ENCODE measurements around the gene OR2J2. TPM values are rescaled to one million over a fixed set of nuclear protein-coding genes. Genes with fewer than 3 reads are reported as not detected.

OR2J2 gene
- total and polyA plus RNA-seq, 2 donors (not counting 1 experiment from before 2014, with no cell fraction given) = not detected

DNA sequence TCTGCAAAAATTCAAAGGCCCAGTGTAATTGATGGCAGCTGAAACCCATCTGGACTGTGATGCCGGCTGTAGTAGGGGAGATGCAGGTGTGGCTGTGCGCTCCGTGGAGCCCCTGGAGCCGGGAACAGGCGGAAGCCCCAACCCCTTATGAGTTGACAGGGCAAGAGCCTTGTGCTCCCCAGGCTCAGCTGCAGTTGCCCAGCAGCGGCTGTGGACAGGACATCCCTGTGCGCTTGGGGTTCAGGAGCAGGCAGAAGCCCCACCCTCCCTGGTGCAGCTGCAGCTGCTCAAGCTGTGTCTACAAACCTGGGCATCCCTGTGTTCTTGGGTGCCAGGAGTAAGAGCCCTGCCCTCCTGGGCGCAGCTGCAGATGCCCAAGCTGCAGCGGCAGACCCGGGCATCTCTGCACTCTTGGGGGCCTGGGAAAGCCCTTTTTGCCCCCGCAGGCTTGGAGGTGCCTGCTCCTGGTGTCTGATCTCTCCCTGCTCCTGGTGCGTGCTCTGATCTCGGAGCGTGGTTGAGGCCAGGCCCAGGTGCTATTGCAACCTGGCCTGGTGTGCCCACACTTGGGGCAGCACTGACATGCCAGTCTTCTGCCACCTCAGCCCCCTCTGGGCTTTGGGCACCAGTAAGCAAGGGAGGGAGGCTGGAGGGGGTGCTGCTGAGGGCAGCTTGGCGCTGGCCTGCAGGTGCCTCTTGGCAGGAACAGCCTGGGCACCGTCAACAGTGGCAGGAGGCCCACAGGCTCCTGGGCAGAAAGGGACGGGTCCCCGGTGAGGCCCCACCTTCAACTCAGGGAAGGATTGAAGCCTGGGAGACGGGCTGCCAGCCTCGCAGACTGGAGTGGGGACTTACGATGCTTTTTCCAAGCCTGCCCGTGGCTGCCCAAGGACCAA is 30.3 kb downstream of the OR2J2 start:
- ATAC-seq (ENCODE audit: low read depth) (no peak), DNase-seq (no peak)
- no peaks in the 10 kb centered on the region for H3K9me3 Mint-ChIP-seq (ENCODE audit: insufficient read depth)
- Histone ChIP-seq H3K4me2 (replicated peaks; ENCODE audit: low read depth, low read length, poor library complexity, severe bottlenecking) (no peak overlapping the region), H3K9me3 (ENCODE audit: control extremely low read depth in 1 of 3, control insufficient read depth in 2 of 3, insufficient read depth in 1 of 3, low read length in 2 of 3) (peaks cover 0 to 15% (median 0%) of the 10 kb centered on the region in 3 donors), H3K27me3 (replicated peaks in 1 of 4; ENCODE audit: control extremely low read depth in 1 of 4, control insufficient read depth in 3 of 4, insufficient read depth in 4 of 4, low read length in 3 of 4) (no peaks in the 10 kb centered on the region), H3K4me1 (ENCODE audit: control insufficient read depth in 2 of 2, insufficient read depth in 2 of 2, low read length in 2 of 2) (no peaks in the 10 kb centered on the region), H3K9ac (ENCODE audit: low read length) (no peak overlapping the region), H3K36me3 (replicated peaks in 1 of 2; ENCODE audit: control extremely low read depth in 1 of 2, control insufficient read depth in 1 of 2, extremely low read depth in 1 of 2, insufficient read depth in 2 of 2, low read length in 1 of 2) (no peaks in the 10 kb centered on the region), H2AFZ (ENCODE audit: insufficient read depth, low read depth, low read length, poor library complexity, severe bottlenecking) (no peak overlapping the region), H3K79me2 (ENCODE audit: control insufficient read depth, insufficient read depth, low read length) (no peaks in the 10 kb centered on the region), H4K20me1 (ENCODE audit: control insufficient read depth, insufficient read depth, low read length, poor library complexity, severe bottlenecking) (no peaks in the 10 kb centered on the region), H3K27ac (ENCODE audit: low read length in 2 of 2) (no peak overlapping the region), H3K4me3 (ENCODE audit: control extremely low read depth in 1 of 5, extremely low read depth in 1 of 5, insufficient read depth in 1 of 5, low read depth in 2 of 5, low read length in 4 of 5) (no peak overlapping the region)
- 92% methylated on average over 22 of the region's 22 CpGs for WGBS (ENCODE audit: insufficient coverage)
- TF ChIP-seq, protein P1, sequence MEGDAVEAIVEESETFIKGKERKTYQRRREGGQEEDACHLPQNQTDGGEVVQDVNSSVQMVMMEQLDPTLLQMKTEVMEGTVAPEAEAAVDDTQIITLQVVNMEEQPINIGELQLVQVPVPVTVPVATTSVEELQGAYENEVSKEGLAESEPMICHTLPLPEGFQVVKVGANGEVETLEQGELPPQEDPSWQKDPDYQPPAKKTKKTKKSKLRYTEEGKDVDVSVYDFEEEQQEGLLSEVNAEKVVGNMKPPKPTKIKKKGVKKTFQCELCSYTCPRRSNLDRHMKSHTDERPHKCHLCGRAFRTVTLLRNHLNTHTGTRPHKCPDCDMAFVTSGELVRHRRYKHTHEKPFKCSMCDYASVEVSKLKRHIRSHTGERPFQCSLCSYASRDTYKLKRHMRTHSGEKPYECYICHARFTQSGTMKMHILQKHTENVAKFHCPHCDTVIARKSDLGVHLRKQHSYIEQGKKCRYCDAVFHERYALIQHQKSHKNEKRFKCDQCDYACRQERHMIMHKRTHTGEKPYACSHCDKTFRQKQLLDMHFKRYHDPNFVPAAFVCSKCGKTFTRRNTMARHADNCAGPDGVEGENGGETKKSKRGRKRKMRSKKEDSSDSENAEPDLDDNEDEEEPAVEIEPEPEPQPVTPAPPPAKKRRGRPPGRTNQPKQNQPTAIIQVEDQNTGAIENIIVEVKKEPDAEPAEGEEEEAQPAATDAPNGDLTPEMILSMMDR (IDR thresholded peaks at IDR 0.05) = no peak
- no peak for TF ChIP-seq EZH2 (IDR thresholded peaks at IDR 0.05; ENCODE audit: borderline replicate concordance, insufficient read depth, low read depth, low read length, poor library complexity, severe bottlenecking)
- no peak overlapping the region for H3K4me3 Mint-ChIP-seq
- CTCF ChIA-PET = no interaction called here
- intact Hi-C loops (cut with micrococcal nuclease) = no loop called here
- POLR2A ChIA-PET = no interaction called here
- H3K27me3 Mint-ChIP-seq = peaks cover 7% of the 10 kb centered on the region
- H3K4me1 Mint-ChIP-seq = no peaks in the 10 kb centered on the region
- H3K27ac Mint-ChIP-seq = no peak overlapping the region

DNA sequence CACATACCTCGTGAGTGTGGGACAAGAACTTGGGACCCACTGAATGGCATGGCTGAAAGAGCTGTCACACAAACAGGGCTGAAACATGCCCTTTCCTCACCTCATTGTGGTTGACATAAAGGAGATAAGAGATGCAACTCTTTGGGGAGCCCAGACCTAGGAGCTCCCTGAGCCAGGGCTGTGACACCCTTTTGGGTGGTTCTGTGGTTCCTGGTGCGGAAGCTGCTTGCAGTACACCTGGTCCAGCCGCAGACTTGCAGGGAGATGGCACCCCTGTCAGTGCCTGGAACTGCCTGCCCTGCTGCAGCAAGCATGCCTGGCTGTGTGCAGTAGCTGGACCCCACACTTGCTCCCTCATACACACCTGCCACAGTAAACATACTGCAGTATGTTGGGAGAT is 31.3 kb downstream of the OR2J2 start:
- CTCF ChIA-PET = no interaction called here

More for the DNA sequence above, 31.3 kb downstream of the OR2J2 start:
- no peak overlapping the region for H3K27ac ChIP-seq (ENCODE audit: low read length in 2 of 2)
- H3K9me3 ChIP-seq (ENCODE audit: control extremely low read depth in 1 of 3, control insufficient read depth in 2 of 3, insufficient read depth in 1 of 3, low read length in 2 of 3) = peaks cover 0 to 15% (median 0%) of the 10 kb centered on the region in 3 donors
- no peaks in the 10 kb centered on the region for H3K79me2 ChIP-seq (ENCODE audit: control insufficient read depth, insufficient read depth, low read length)
- TF ChIP-seq, protein P1 (IDR thresholded peaks at IDR 0.05) = no peak
- TF ChIP-seq EZH2 (IDR thresholded peaks at IDR 0.05; ENCODE audit: borderline replicate concordance, insufficient read depth, low read depth, low read length, poor library complexity, severe bottlenecking) = no peak
- no peaks in the 10 kb centered on the region for H4K20me1 ChIP-seq (ENCODE audit: control insufficient read depth, insufficient read depth, low read length, poor library complexity, severe bottlenecking)
- Mint-ChIP-seq H3K9me3 (ENCODE audit: insufficient read depth) (no peaks in the 10 kb centered on the region), H3K27me3 (peaks cover 6% of the 10 kb centered on the region), H3K4me1 (no peaks in the 10 kb centered on the region), H3K4me3 (no peak overlapping the region), H3K27ac (no peak overlapping the region)
- no peak overlapping the region for H3K4me2 ChIP-seq (replicated peaks; ENCODE audit: low read depth, low read length, poor library complexity, severe bottlenecking)
- no peak overlapping the region for H3K9ac ChIP-seq (ENCODE audit: low read length)
- H3K4me3 ChIP-seq (ENCODE audit: control extremely low read depth in 1 of 5, extremely low read depth in 1 of 5, insufficient read depth in 1 of 5, low read depth in 2 of 5, low read length in 4 of 5) = no peak overlapping the region
- no peaks in the 10 kb centered on the region for H3K4me1 ChIP-seq (ENCODE audit: control insufficient read depth in 2 of 2, insufficient read depth in 2 of 2, low read length in 2 of 2)
- no peak overlapping the region for H2AFZ ChIP-seq (ENCODE audit: insufficient read depth, low read depth, low read length, poor library complexity, severe bottlenecking)
- POLR2A ChIA-PET = no interaction called here
- no peak for ATAC-seq (ENCODE audit: low read depth)
- peaks cover 0 to 2% (median 0%) of the 10 kb centered on the region in 4 experiments for H3K27me3 ChIP-seq (replicated peaks in 1 of 4; ENCODE audit: control extremely low read depth in 1 of 4, control insufficient read depth in 3 of 4, insufficient read depth in 4 of 4, low read length in 3 of 4)
- H3K36me3 ChIP-seq (replicated peaks in 1 of 2; ENCODE audit: control extremely low read depth in 1 of 2, control insufficient read depth in 1 of 2, extremely low read depth in 1 of 2, insufficient read depth in 2 of 2, low read length in 1 of 2) = no peaks in the 10 kb centered on the region
- DNase-seq = no peak
- WGBS (ENCODE audit: insufficient coverage) = 100% methylated on average over 2 of the region's 3 CpGs
- intact Hi-C loops (cut with micrococcal nuclease) = no loop called here
